SK-MEL-5 (cell line): Measurements from ENCODE around the gene OR2AP1. TPM values are rescaled to one million over a fixed set of nuclear protein-coding genes. Genes with fewer than 3 reads are reported as not detected.
"Not testable (repeated sequence)": the region's sequence is repeated elsewhere in the genome, so short reads cannot be mapped to it uniquely, and the experiment has no call there.

Experiments
- DNase-seq: peaks from one replicate; pipeline ENCODE4 v3.0.0-alpha.2; 2016; ENCODE audit warnings: low read depth, low spot score
- in situ Hi-C: cut with HindIII; loops from 2 replicates; pipeline ENCODE4 v1.10.0; 2016; ENCODE audit warnings: low sequenced_read_pairs, high pct_unique_total_duplicates, low pct_unique_long_range_greater_than_20kb
- polyA plus RNA-seq, 2 experiments: library from polyadenylated mRNA; depleted of rRNA; stranded (reverse); fragments of >200 nt; gene quantifications; 2 replicates each; pipeline ENCODE4 v1.2.3, GENCODE V29; 2015
- total RNA-seq: library from RNA; depleted of rRNA; stranded (reverse); fragments of >200 nt; shearing (Covaris generic); gene quantifications from 2 replicates; pipeline ENCODE4 v1.2.3, GENCODE V29; 2014; rRNA removed

Gene OR2AP1
- total RNA-seq: not detected in 2 replicates
- not detected in 2 replicates for polyA plus RNA-seq (2015; cell fraction: cytosol; rRNA removed)
- polyA plus RNA-seq (2015; cell fraction: nucleus; rRNA removed): not detected in 2 replicates

DNA sequence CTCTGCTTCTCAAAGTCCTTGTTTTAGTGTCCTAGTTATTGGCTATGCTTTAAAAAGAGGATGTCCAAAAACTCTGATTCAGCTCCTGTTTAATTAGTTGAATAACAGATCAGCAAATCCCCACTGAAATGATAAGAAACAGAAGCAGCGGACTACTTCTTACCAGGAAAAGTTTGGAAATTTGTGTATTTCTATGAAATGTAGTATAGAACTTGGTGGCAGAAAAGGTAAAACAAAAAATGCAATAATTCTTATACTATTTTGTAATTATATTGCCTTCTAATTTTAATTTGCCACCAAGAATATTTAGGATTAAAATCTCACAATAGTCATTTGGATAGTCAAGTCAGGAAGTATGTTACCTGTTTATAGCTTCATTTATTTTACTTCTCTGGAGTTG lies at the start of gene OR2AP1:
TSS of gene OR2AP1 (plus strand) at position 301 of the 400 bp plus-strand sequence. CDS start 1,947 bp downstream, outside the sequence.
- no peak for DNase-seq

DNA sequence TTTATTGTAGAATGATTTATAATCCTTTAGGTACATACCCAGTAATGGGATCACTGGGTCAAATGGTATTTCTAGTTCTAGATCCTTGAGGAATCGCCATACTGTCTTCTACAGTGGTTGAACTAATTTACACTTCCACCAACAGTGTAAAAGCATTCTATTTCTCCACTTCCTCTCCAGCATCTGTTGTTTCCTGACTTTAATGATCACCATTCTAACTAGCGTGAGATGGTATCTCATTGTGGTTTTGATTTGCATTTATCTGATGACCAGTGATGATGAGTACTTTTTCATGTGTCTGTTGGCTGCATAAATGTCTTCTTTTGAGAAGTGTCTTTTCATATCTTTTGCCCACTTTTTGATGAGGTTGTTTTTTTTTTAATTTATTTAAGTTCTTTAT lies 24.0 kb upstream of the OR2AP1 start:
- DNase-seq, in situ Hi-C loops: not testable (repeated sequence)

More for the DNA sequence above, at the start of gene OR2AP1:
- in situ Hi-C loops: no loop called here

DNA sequence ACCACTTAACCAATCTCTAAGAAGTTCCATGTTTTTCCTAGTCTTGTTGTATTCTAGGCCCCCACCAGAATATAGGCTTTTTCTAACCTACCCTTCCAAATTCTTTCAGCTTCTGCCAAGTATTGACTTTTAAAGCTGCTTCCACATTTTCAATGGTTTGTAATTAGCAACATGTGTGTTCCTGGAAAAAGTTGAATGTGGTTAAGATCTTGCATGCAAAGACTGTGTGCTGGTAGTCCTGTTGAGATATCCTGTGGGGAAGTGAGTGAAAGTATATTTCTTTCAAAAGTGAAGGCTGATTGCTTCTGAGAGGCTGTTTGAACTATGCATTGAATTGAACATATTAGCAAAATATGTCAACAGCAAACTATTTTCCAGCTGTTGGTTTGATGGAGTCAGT lies 23.5 kb upstream of the OR2AP1 start:
- no peak for DNase-seq
- in situ Hi-C loops: no loop called here

DNA sequence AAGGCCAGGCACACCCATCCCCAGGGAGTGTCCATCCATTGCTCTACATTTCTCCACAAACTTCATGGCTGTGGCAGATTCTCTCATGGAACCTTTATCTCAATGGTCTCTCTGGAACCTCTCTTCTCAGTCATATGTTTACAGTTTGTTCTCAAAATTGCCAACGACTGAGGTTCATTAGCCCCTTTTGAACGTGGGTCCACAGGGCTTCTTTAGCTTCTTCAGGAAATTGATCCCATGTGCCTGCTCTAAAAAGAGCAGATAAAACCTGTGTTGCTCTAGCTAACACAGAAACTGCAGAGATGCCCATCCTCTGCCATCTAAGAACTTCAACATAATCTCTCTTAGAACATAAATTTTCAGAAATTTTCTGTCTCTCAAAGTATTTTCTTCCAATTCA lies 23.0 kb upstream of the OR2AP1 start, which contains the start of gene OR6C4:
TSS of gene OR6C4 (plus strand) at position 301 of the 400 bp plus-strand sequence. CDS start 1,625 bp downstream, outside the sequence.
- in situ Hi-C loops: no loop called here
- no peak for DNase-seq

DNA sequence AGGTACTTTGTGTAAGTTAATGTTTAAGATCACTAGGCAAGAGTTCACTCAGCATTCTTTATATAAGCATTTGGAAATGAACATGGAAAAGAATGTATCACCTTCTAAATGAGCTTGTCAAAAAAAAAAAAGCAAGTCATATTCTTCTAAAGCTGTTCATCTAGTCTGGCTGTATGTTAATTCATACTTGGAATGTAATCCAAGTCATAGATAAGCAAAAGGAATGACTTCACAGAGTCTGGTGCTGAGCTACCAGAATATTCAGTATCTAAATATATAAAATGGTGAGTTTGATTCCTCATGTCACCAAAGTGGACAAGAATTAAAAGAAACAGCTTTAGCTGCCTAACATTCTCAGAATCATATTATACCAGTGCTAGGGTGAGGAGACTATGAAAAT lies 18.0 kb upstream of the OR2AP1 start:
- no peak for DNase-seq
- in situ Hi-C loops: no loop called here

DNA sequence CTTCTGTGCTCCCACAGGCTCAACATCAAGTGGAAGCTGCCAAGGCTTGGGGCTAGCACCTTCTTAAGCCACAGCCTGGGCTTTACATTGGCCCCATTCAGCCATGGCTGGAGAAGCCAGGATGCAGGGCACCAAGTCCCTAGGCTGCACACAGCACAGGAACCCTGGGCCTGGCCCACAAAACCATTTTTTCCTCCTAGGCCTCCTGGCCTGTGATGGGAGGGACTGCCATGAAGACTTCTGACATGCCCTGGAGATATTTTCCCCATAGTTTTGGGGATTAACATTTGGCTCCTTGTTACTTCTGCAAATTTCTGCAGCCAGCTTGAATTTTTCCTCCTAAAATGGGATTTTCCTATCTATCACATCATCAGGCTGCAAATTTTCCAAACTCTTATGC lies 2.2 kb upstream of the OR2AP1 start:
- in situ Hi-C loops, DNase-seq: not testable (repeated sequence)

DNA sequence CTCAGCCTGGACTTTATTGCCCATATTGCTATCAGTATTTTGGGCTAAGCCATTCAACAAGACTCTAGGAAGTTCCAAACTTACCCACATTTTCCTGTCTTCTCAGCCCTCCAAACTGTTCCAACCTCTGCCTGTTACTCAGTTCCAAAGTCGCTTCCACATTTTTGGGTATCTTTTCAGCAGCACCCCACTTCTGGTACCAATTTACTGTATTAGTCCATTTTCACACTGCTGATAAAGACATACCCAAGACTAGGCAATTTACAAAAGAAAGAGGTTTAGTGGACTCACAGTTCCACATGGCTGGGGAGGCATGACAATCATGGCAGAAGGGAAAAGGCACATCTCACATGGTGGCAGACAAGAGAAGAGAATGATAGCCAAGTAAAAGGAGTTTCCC lies 1.6 kb upstream of the OR2AP1 start:
- in situ Hi-C loops, DNase-seq: not testable (repeated sequence)

DNA sequence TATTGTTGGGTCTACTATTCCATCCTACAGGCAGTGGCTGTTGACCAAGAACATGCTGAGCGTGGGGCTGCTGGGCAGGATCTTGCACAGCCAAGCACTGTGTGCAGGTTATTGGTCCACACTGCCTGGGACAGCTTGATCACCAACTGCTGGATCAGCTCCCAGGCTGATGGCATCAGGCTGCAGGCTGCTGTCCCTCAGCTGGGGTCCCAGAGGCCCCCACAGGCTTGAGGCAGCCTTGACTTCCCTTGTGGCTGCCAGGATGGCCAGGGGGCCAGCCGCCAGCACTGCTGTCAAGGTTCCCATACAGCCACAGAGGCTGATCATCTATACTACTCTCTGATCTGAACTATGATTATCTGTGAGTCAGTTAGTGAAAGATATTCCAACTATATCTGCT lies 9.8 kb downstream of the OR2AP1 start:
- DNase-seq: no peak
- in situ Hi-C loops: no loop called here

DNA sequence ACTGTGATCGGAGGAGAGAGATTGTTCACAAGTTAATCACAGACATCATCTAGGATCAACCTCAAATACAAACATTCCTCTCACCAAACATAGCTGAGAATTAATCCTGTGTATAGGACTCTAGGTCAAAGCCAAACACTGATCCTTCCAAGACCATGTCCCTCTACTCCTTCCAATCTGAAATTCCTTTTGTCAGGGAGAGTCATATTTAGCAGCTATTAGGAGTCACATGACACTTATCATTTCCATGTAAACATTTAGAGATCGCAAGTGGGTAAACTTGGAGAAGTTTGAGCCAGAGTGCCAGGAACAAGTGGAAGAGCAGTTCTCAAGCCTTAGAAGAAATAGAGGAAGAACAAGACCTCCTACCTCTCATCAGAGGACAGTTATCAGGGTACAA lies 13.5 kb downstream of the OR2AP1 start:
- in situ Hi-C loops: no loop called here
- DNase-seq: no peak

DNA sequence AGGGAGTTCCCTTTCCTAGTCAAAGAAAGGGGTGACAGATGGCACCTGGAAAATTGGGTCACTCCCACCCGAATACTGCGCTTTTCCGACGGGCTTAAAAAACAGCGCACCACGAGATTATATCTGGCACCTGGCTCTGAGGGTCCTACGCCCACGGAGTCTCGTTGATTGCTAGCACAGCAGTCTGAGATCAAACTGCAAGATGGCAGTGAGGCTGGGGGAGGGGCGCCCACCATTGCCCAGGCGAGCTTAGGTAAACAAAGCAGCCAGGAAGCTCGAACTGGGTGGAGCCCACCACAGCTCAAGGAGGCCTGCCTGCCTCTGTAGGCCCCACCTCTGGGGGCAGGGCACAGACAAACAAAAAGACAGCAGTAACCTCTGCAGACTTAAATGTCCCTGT lies 17.9 kb downstream of the OR2AP1 start:
- in situ Hi-C loops, DNase-seq: not testable (repeated sequence)

DNA sequence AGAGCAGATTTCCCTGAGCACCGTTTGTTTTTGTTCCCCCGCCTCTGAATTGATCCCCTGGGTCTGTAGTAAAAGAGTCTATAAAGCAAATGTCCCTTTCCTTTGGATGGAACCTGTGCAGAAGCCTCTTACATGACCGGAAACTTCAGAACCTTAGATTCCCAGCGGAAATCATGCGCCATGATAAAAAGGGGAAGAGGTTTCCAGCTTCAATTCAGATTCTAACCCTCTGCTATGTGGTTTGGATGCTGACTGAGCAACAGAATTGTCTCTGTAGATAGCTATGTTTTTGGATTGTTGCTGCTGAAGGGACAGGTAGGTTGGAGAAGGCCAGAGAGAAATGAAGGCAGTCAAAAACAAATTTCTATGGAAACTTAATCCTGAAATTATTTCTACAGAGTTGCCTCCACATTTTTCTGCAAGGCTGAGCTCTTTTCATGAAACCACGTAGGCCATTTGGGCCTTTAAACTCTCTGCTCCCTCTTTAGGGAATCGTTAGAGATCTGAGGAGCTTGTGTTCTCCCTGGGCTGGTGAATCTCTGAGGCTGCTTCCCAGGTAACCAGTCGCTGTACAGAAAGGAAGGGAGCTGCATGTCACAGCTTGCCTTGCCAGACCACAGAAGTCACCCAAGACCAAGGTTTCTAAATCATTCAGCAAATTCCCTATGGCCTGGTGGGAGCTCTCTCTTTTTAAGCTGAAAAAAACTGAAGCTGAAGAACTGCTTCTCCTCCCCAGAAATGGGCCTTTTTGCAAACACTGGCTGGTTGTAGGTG lies 35.7 kb downstream of the OR2AP1 start:
- in situ Hi-C loops: no loop called here

DNA sequence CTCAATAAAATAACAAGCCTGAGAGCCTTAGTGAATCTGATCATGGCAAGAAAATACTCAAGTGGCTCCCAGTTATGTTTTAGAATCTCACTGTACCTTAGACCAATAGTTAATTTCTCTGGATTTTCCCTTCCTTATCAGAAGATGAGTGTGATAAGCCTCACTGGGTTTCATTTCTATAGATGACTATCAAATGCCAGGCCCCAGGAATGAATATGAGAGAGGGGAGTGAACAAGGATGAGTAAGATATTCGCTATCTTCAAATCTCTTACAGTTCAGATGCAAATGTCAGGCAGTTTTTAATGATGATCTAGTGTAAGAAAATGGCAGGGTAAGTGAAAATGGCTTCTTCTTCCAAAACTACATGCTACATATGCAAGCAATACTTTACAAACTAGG lies 38.3 kb downstream of the OR2AP1 start:
- in situ Hi-C loops: no loop called here
- no peak for DNase-seq

More for the DNA sequence above, 35.7 kb downstream of the OR2AP1 start:
- no peak for DNase-seq

DNA sequence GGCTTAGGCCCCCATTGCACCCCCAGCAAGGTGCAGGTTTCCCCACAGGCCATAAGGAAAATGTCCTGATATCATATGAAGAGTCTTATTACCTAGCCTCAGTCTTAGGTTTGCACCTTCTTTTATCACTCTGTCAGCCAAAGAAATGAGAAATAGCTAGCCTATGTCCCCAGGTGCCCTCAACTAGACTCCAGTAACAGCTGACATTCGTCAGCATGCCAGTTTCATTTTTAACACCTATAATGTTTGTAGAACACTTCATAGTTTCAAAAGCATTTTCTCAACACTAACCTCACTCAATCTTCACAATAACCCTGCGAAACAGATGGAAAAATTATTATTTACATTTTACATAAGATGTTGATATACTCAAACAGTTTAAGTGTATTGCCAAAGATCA lies 40.4 kb downstream of the OR2AP1 start:
- in situ Hi-C loops: no loop called here
- DNase-seq: no peak

DNA sequence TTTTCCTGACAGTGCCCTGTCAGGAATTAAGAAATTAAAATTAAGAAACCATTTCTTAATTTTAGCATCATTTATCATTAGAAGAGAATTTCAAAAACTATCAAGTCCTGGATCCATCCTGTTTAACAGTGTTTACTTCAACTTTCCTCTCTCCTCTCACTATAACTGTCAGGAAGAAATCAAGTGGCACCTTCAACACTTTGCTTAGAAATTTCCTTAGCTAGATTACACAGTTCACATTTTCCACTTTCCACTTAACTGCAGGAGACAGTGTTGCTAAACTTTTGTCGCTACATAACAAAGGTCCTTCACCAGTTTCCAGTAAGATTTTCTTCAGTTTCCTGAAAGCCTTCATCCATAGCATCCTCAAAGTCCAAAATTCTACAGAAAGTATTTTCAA lies 42.5 kb downstream of the OR2AP1 start:
- in situ Hi-C loops: no loop called here

DNA sequence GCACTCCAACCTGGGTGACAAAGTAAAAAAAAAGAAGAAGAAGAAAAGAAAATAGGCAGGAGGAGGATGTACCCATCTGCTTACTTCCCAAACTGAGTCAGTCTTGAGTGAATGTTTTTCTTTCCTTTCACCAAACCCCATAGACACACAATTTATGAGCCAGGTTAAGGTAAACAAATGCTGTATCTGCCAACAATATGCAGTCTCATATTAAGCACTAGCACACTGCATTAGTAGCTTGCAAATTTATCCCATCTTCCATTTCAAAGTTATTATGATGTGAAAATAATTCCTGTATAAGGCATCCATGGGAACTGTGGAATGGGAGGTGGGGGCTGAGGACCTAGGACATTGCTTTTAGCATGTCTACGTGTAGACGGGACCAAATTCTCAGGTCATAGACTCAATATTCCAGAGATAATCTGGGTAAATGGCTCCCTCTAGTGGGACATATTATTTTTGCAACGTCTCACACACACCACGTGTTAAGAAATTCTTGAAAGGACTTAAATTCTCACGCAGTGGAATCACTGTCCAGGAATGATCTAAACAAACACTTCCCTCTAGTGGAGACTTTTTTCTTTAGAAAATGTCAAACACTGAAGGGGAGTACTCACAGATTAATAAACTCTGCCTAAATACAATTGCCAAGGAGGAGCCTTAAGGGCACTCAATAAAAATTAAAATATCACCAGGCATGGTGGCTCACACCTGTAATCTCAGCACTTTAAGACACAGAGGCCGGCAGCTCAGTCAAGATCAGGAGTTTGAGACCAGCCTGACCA lies 47.3 kb downstream of the OR2AP1 start:
- DNase-seq: peak; percentile 96
- in situ Hi-C loops: no loop called here

More for the DNA sequence above, 42.5 kb downstream of the OR2AP1 start:
- no peak for DNase-seq

DNA sequence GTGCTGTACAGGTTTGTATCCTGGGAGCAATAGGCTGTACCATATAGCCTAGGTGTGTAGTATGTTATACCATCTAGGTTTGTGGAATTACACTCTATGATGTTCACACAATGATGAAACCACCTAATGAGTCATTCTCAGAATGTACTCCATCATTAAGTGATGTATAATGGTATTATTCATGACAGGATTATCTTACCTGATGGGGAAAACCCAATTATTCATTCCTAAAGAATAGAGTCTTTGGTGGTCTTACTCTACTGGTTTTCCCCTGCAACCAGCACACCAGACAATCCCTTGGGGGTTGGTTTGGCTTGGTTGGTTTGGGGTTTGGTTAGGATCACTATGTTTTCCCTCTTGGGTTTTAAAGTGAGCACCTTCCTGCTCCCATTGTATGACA lies 51.8 kb downstream of the OR2AP1 start:
- DNase-seq: no peak
- in situ Hi-C loops: no loop called here
